Fibroblast of skin of left biceps (primary cell): ENCODE measurements around the gene RGPD6.
"Not testable (repeated sequence)": the region's sequence is repeated elsewhere in the genome, so short reads cannot be mapped to it uniquely, and the experiment has no call there.

Experiments used
- DNase-seq, 2 experiments: peaks; one replicate each; pipeline ENCODE4 v3.0.0-alpha.2; 2013; ENCODE audit warnings: low read depth in 2 of 2

Gene RGPD6

DNA sequence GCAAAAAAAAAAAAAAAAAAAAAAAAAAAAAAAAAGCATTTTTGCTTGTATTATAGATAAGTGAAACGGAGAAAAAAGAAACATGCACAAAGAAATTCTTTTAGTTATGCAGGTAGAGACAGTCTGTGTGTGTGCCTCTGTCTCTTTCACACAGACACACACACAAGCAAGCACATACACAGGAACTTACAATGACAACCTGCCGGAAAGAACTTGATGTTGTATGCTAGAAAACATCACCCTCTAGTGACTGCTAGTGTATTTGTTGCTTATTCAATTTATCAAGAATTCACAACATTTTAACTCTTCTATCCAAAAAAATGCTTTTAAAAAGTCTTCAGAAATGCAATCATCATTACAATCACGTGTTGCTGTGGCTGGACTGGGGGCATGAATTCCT is 95.8 kb downstream of the RGPD6 start:
- DNase-seq: not testable (repeated sequence)

DNA sequence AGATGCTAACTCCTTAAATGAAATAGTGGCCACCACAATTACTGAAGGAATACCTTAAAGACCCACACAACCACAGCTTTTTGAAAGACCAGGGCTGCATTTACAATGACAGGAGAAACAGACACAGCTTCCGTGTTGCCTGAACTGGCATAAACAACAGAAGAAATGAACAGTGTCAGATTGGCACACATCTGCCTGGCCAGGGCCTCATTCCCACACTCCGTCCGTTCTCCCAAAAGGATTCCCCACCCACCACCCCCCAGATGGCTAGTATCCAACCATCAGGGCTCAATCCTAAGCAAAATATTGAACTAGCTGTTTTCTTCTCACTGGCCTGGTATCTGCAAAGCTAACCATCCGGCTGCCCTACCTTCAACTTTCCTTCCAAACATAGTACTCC is 96.9 kb downstream of the RGPD6 start:
- DNase-seq: not testable (repeated sequence)

DNA sequence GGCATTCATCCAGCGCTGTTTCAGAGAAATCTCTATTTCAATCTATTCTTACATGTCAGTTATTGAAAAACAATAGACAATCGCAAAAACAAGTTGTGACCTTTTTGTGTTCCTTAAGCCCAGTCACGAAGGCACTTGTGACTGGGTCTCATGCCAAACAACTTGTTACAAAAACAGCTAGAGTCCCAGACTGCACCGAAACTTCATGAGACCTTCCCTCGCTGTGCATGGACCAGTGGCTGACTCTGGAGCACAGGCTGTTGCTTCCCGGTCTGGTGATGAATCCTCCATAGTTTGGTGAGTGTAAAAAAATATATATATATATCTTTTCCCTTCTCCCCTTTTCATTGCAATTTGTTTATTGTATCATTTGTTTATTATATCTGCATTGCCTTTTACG is 99.7 kb downstream of the RGPD6 start:
- not testable (repeated sequence) for DNase-seq

- DNase-seq: not testable (repeated sequence)
These were observed 100.1 kb downstream of the RGPD6 start for GRCh38 chr2:110476952-110477351.

GRCh38 chr2:110475627-110476359 is 101.2 kb downstream of the RGPD6 start:
- not testable (repeated sequence) for DNase-seq

- not testable (repeated sequence) for DNase-seq
These were observed 102.1 kb downstream of the RGPD6 start for GRCh38 chr2:110474898-110475297.

DNA sequence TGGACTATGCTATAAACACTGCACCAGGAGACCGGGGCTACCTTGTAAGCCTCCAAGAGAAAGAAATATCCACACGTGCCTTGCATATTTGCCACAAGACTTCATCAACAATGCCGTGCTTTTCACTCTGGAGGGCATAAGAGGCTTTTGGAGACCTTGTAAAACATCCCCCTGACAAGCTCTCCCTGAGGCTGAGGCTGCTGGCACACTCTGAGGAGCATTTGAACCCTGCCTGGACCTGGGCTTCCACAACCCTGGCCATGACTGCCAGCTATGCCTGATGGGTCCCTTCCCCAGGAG is 104.0 kb downstream of the RGPD6 start:
- DNase-seq: not testable (repeated sequence)

- not testable (repeated sequence) for DNase-seq
These were observed 104.6 kb downstream of the RGPD6 start, which contains the start of gene LIMS4 for GRCh38 chr2:110472171-110473058. Gene LIMS4 (minus strand): TSS chr2:110472816. CDS start chr2:110472778, 38 bp downstream.

DNA sequence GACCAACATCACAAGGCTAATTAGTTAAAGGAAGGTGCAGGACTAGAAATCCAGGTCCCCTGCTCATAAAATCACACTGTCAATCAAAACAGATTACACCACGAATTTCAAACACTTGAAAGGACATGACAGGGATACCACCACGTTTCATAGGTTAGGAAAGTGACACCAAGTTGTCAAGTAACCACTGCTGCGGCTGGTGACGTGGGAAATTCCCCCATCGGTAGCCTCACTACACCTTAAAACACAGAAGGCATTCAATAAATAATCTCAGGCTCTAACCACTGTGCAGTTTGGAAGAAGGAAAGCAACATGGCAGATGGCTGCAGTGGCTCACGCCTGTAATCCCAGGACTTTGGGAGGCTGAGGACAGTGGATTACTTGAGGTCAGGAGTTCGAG is 108.1 kb downstream of the RGPD6 start:
- not testable (repeated sequence) for DNase-seq

DNA sequence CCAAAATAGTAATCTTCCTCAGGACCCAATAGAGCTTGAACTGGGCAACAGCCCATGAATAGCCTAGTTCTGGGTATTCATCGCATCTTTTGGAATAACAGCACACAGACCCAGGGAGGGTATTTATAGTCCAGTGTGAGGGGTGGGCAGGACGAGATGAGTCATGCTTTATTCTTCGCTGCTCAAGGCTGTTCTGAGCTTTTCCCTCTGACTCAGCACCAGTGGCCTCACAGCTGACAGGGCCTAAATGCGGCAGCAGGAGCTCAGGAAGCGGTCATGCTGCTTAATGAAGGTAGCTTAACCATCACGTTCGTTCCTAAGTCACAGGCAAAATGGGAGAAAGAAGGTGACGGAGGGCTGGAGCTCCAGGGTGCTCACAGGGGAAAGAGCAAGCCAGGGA is 111.7 kb downstream of the RGPD6 start:
- not testable (repeated sequence) for DNase-seq
